HEK293 (cell line): Measurements from ENCODE around the gene NINL.
A peak's percentile ranks its signal among the peaks of the same experiment; 100 is the strongest.

ENCODE experiments used
- GLI2 ChIP-seq: fragments of 450-650 bp; formaldehyde crosslinking; IDR thresholded peaks from 2 replicates; pipeline ENCODE4; 2017; ENCODE audit warnings: missing biosample characterization, missing genetic modification characterization, low read depth, borderline replicate concordance
- GLI4 ChIP-seq: fragments of 450-650 bp; formaldehyde crosslinking; IDR thresholded peaks from 2 replicates; pipeline ENCODE4 v1.5.1; 2016; ENCODE audit warnings: missing biosample characterization, missing genetic modification characterization
- HIC1 ChIP-seq: fragments of 450-650 bp; formaldehyde crosslinking; IDR thresholded peaks from 2 replicates; pipeline ENCODE4 v1.5.1; 2016; ENCODE audit warnings: missing biosample characterization, missing genetic modification characterization
- KLF16 ChIP-seq: fragments of 450-650 bp; formaldehyde crosslinking; IDR thresholded peaks from 2 replicates; pipeline ENCODE4 v1.5.1; 2017; ENCODE audit warnings: missing biosample characterization, missing genetic modification characterization
- KLF8 ChIP-seq: fragments of 450-650 bp; formaldehyde crosslinking; IDR thresholded peaks from 2 replicates; pipeline ENCODE4 v1.5.1; 2016; ENCODE audit warnings: missing biosample characterization, missing genetic modification characterization
- KLF9 ChIP-seq: fragments of 450-650 bp; formaldehyde crosslinking; IDR thresholded peaks from 2 replicates; pipeline ENCODE4 v1.5.1; 2016; ENCODE audit warnings: missing biosample characterization, missing genetic modification characterization, low read depth
- PBX3 ChIP-seq: sonication (generic); formaldehyde crosslinking; IDR thresholded peaks from 2 replicates; pipeline ENCODE4 v1.8.1; 2022; ENCODE audit warnings: mild to moderate bottlenecking, moderate library complexity, missing genetic modification reagents
- PRDM10 ChIP-seq: fragments of 450-650 bp; formaldehyde crosslinking; IDR thresholded peaks from 2 replicates; pipeline ENCODE4 v1.5.1; 2016; ENCODE audit warnings: missing biosample characterization, missing genetic modification characterization
- SCRT2 ChIP-seq: fragments of 450-650 bp; formaldehyde crosslinking; IDR thresholded peaks from 2 replicates; pipeline ENCODE4 v1.5.1; 2016; ENCODE audit warnings: missing biosample characterization, missing genetic modification characterization
- SP7 ChIP-seq: fragments of 450-650 bp; formaldehyde crosslinking; IDR thresholded peaks from 2 replicates; pipeline ENCODE4 v1.5.1; 2016; ENCODE audit warnings: missing biosample characterization, missing genetic modification characterization
- TRIM28 ChIP-seq: IDR thresholded peaks from 2 replicates; pipeline ENCODE4 v1.6.1; 2011; ENCODE audit warnings: low read length, control low read depth, borderline replicate concordance
- YY2 ChIP-seq: fragments of 450-650 bp; formaldehyde crosslinking; IDR thresholded peaks from 2 replicates; pipeline ENCODE4 v1.5.1; 2016; ENCODE audit warnings: missing biosample characterization, missing genetic modification characterization
- ZBTB7A ChIP-seq: fragments of 450-650 bp; formaldehyde crosslinking; IDR thresholded peaks from 2 replicates; pipeline ENCODE4 v1.5.1; 2016; ENCODE audit warnings: low read depth, missing biosample characterization, missing genetic modification characterization
- ZBTB8A ChIP-seq: fragments of 450-650 bp; formaldehyde crosslinking; IDR thresholded peaks from 2 replicates; pipeline ENCODE4 v1.5.1; 2016; ENCODE audit warnings: missing biosample characterization, missing genetic modification characterization
- ZFP3 ChIP-seq: fragments of 450-650 bp; formaldehyde crosslinking; IDR thresholded peaks from 2 replicates; pipeline ENCODE4 v1.5.1; 2016; ENCODE audit warnings: low read depth, missing biosample characterization, missing genetic modification characterization
- ZFP37 ChIP-seq: fragments of 450-650 bp; formaldehyde crosslinking; IDR thresholded peaks from 2 replicates; pipeline ENCODE4 v1.5.1; 2016; ENCODE audit warnings: missing biosample characterization, missing genetic modification characterization
- ZNF157 ChIP-seq: fragments of 450-650 bp; formaldehyde crosslinking; IDR thresholded peaks from 2 replicates; pipeline ENCODE4 v1.5.1; 2016; ENCODE audit warnings: missing biosample characterization, missing genetic modification characterization
- ZNF169 ChIP-seq: fragments of 450-650 bp; formaldehyde crosslinking; IDR thresholded peaks from 2 replicates; pipeline ENCODE4 v1.5.1; 2016; ENCODE audit warnings: missing biosample characterization, missing genetic modification characterization
- ZNF266 ChIP-seq: fragments of 450-650 bp; formaldehyde crosslinking; IDR thresholded peaks from 2 replicates; pipeline ENCODE4 v1.5.1; 2016; ENCODE audit warnings: missing biosample characterization, missing genetic modification characterization, low read depth
- ZNF335 ChIP-seq: fragments of 450-650 bp; formaldehyde crosslinking; conservative IDR thresholded peaks from 2 replicates; pipeline ENCODE4 v1.5.1; 2016; ENCODE audit warnings: missing biosample characterization, missing genetic modification characterization
- ZNF366 ChIP-seq: fragments of 450-650 bp; formaldehyde crosslinking; conservative IDR thresholded peaks from 2 replicates; pipeline ENCODE4 v1.5.1; 2016; ENCODE audit warnings: missing biosample characterization, missing genetic modification characterization
- ZNF513 ChIP-seq: fragments of 450-650 bp; IDR thresholded peaks from 2 replicates; pipeline ENCODE4 v1.5.1; 2018; ENCODE audit warnings: missing biosample characterization, missing genetic modification characterization
- ZNF548 ChIP-seq: fragments of 450-650 bp; formaldehyde crosslinking; IDR thresholded peaks from 2 replicates; pipeline ENCODE4 v1.5.1; 2016; ENCODE audit warnings: missing biosample characterization, missing genetic modification characterization
- ZNF585B ChIP-seq: fragments of 450-650 bp; formaldehyde crosslinking; IDR thresholded peaks from 2 replicates; pipeline ENCODE4 v1.5.1; 2016; ENCODE audit warnings: missing biosample characterization, missing genetic modification characterization
- ZNF623 ChIP-seq: fragments of 450-650 bp; formaldehyde crosslinking; IDR thresholded peaks from 2 replicates; pipeline ENCODE4 v1.5.1; 2016; ENCODE audit warnings: missing biosample characterization, missing genetic modification characterization
- ZNF701 ChIP-seq: fragments of 450-650 bp; formaldehyde crosslinking; IDR thresholded peaks from 2 replicates; pipeline ENCODE4 v1.5.1; 2016; ENCODE audit warnings: missing biosample characterization, missing genetic modification characterization
- ZNF785 ChIP-seq: fragments of 450-650 bp; formaldehyde crosslinking; IDR thresholded peaks from 2 replicates; pipeline ENCODE4 v1.5.1; 2016; ENCODE audit warnings: missing biosample characterization, missing genetic modification characterization
- ZNF837 ChIP-seq: fragments of 450-650 bp; formaldehyde crosslinking; IDR thresholded peaks from 2 replicates; pipeline ENCODE4 v1.5.1; 2016; ENCODE audit warnings: missing biosample characterization, missing genetic modification characterization
- ZSCAN30 ChIP-seq: fragments of 450-650 bp; IDR thresholded peaks from 2 replicates; pipeline ENCODE4 v1.5.1; 2018; ENCODE audit warnings: missing biosample characterization, mild to moderate bottlenecking, missing genetic modification characterization, moderate library complexity
- ZXDB ChIP-seq: fragments of 450-650 bp; formaldehyde crosslinking; IDR thresholded peaks from 2 replicates; pipeline ENCODE4 v1.5.1; 2016; ENCODE audit warnings: missing biosample characterization, missing genetic modification characterization

NINL gene

GRCh38 chr20:25623736-25624499 lies 38.6 kb upstream of the NINL start, which contains the start of gene NANP (continued):
- no peak for TF ChIP-seq ZNF701 (tag by site-specific recombination)
- peak; percentile 72 for TF ChIP-seq PRDM10 (tag by site-specific recombination)
- peak; percentile 80 for TF ChIP-seq ZFP37 (tag by site-specific recombination)
- 0 out of 2 replicates have a peak, but pooled peaks have one; percentile 25 for TF ChIP-seq ZNF585B
- peak; percentile 43 for TF ChIP-seq HIC1
- TF ChIP-seq ZBTB7A (tag by site-specific recombination), result peak; percentile 57; the same call in 1 of the 2 replicates
- no peak for TF ChIP-seq ZNF513 (tag by site-specific recombination)
- no peak for TF ChIP-seq ZNF266 (tag by site-specific recombination)
- no peak for TF ChIP-seq ZNF623 (tag by site-specific recombination)
- TF ChIP-seq SCRT2 (tag by site-specific recombination), result peak; percentile 64; the same call in 1 of the 2 replicates
- no peak for TF ChIP-seq ZNF169 (tag by site-specific recombination)
- TF ChIP-seq KLF16 (tag by site-specific recombination), result peak; percentile 56; the same call in 1 of the 2 replicates
- TF ChIP-seq TRIM28, result peak; percentile 22; the same call in 1 of the 2 replicates
- TF ChIP-seq ZXDB (tag by site-specific recombination), result peak; percentile 87
- TF ChIP-seq ZNF157 (tag by site-specific recombination), result no peak
- peak; percentile 73; the same call in 1 of the 2 replicates for TF ChIP-seq SP7 (tag by site-specific recombination)
- TF ChIP-seq ZNF366 (tag by site-specific recombination), result peak; percentile 50; the same call in 1 of the 2 replicates
- TF ChIP-seq ZSCAN30 (tag by site-specific recombination), result peak; percentile 40
- peak; percentile 26; the same call in 1 of the 2 replicates for TF ChIP-seq ZNF548 (tag by site-specific recombination)
- TF ChIP-seq KLF8 (tag by site-specific recombination), result peak; percentile 64
- TF ChIP-seq ZNF335, result peak; percentile 97
- TF ChIP-seq ZNF837 (tag by site-specific recombination), result no peak
- TF ChIP-seq PBX3 (CRISPR knock-in tag), result no peak; the same call in 1 of the 2 replicates
- 0 out of 2 replicates have a peak, but pooled peaks have one; percentile 51 for TF ChIP-seq GLI4
- no peak for TF ChIP-seq GLI2 (tag by site-specific recombination)
- TF ChIP-seq YY2, result peak; percentile 29; the same call in 1 of the 2 replicates
- TF ChIP-seq ZFP3 (tag by site-specific recombination), result no peak
- TF ChIP-seq KLF9 (tag by site-specific recombination), result peak; percentile 57
- TF ChIP-seq ZBTB8A, result peak; percentile 77
- TF ChIP-seq ZNF785 (tag by site-specific recombination), result no peak
